GM12873 (cell line): ENCODE measurements around the gene ACOD1.

Source experiments
- CTCF ChIP-seq: IDR thresholded peaks from 2 replicates; pipeline ENCODE4 v1.5.1; 2012; ENCODE audit warnings: low read depth, mild to moderate bottlenecking, moderate library complexity, low read length, control low read depth; ENCODE audit not compliant: insufficient read depth; ENCODE audit errors: missing control alignments

The ACOD1 gene

DNA sequence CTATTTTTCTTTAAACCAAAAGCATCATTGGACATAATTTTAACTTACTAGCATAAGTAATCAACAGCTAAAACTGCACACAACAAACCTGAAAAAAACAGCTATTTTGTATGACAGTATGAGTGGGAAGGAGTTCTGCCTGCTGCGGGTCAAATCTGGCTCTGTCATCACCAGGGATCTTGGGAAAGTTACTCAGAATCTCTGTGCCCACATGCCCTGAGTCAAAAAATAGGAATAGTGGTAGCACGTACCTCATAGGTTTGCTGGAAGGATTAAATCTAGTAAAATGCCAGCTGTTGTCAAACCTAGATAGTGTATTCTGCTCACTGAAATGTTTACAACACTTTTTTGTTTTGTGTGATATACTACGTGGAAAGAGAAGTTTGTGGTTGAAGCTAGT lies 44.7 kb downstream of the ACOD1 start:
- TF ChIP-seq CTCF: no peak

- TF ChIP-seq CTCF: no peak
Observed at GRCh38 chr13:76993473-76993872, 45.2 kb downstream of the ACOD1 start.

DNA sequence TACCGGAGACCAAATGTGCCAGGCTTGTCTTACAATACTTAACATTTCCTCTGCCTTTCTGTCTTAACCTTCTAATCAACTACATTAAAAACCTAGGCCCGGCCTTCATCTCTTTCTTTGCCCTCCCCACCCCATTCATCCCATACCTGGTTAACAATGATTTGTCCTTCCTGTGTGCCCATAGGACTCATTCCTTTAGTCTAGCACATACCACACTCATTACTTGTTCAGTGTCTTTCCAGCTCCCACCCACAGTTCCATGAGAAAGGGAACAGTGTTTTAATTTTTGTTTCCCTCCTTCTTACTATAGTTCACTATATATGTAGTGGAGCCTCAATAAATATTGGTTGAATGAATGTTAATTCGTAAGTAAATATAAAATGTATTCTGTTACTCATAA lies 46.0 kb downstream of the ACOD1 start:
- TF ChIP-seq CTCF: no peak

GRCh38 chr13:77000475-77000874 lies 52.2 kb downstream of the ACOD1 start:
- no peak for TF ChIP-seq CTCF

- TF ChIP-seq CTCF: no peak
Observed at GRCh38 chr13:77001540-77001939, 53.2 kb downstream of the ACOD1 start.

GRCh38 chr13:77001963-77002587 lies 53.8 kb downstream of the ACOD1 start:
- no peak for TF ChIP-seq CTCF

GRCh38 chr13:77002590-77003190 lies 54.4 kb downstream of the ACOD1 start:
- peak; percentile 53 for TF ChIP-seq CTCF
